SKM-1 treated with dmso at 0.1 percent for 144 hours (cell line): Measurements from ENCODE around the gene EMID1.
"Not testable (repeated sequence)": the region's sequence is repeated elsewhere in the genome, so short reads cannot be mapped to it uniquely, and the experiment has no call there.

Experiments used
- DNase-seq: peaks from one replicate; lab custom pipeline; 2025; ENCODE audit not compliant: unreplicated experiment; lab: John Stamatoyannopoulos, UW

EMID1 gene

GRCh38 chr22:29208879-29209623 lies 3.4 kb downstream of the EMID1 start:
- no peak for DNase-seq

GRCh38 chr22:29209624-29209929 lies 3.9 kb downstream of the EMID1 start:
- DNase-seq = no peak

- no peak for DNase-seq
These were observed 5.4 kb downstream of the EMID1 start for GRCh38 chr22:29211066-29211465.

GRCh38 chr22:29211466-29211865 lies 5.8 kb downstream of the EMID1 start:
- DNase-seq = no peak

- no peak for DNase-seq
These were observed 7.0 kb downstream of the EMID1 start for GRCh38 chr22:29212743-29213142.

GRCh38 chr22:29213493-29213892 lies 7.8 kb downstream of the EMID1 start:
- no peak for DNase-seq

- no peak for DNase-seq
These were observed 8.5 kb downstream of the EMID1 start for GRCh38 chr22:29214232-29214631.

GRCh38 chr22:29215012-29215860 lies 9.5 kb downstream of the EMID1 start:
- DNase-seq = no peak

GRCh38 chr22:29216011-29216872 lies 10.5 kb downstream of the EMID1 start:
- DNase-seq = no peak

- DNase-seq = no peak
These were observed 11.4 kb downstream of the EMID1 start for GRCh38 chr22:29216873-29217666.

- no peak for DNase-seq
These were observed 12.4 kb downstream of the EMID1 start for GRCh38 chr22:29217827-29218757.

GRCh38 chr22:29218758-29219408 lies 13.2 kb downstream of the EMID1 start:
- DNase-seq = no peak

GRCh38 chr22:29219409-29219782 lies 13.7 kb downstream of the EMID1 start:
- DNase-seq = not testable (repeated sequence)

- no peak for DNase-seq
These were observed 14.4 kb downstream of the EMID1 start for GRCh38 chr22:29219881-29220670.

GRCh38 chr22:29224121-29224858 lies 18.6 kb downstream of the EMID1 start:
- no peak for DNase-seq

GRCh38 chr22:29224859-29225410 lies 19.2 kb downstream of the EMID1 start:
- DNase-seq = no peak

- no peak for DNase-seq
These were observed 19.9 kb downstream of the EMID1 start for GRCh38 chr22:29225422-29226090.
